SK-N-MC (cell line): ENCODE results near the gene ABL2.

Experiments used
- EZH2 ChIP-seq: fragments of 200-600 bp; sonication (generic); IDR thresholded peaks from one replicate; pipeline ENCODE4 v1.6.1; 2017; ENCODE audit warnings: antibody characterized with exemption
- FOXP2 ChIP-seq: optimal IDR thresholded peaks from 2 replicates; pipeline ENCODE3; 2011; ENCODE audit warnings: mild to moderate bottlenecking, moderate library complexity; ENCODE audit not compliant: insufficient read depth; ENCODE audit errors: extremely low read length, control extremely low read depth
- POLR2AphosphoS5 ChIP-seq: IDR thresholded peaks from 2 replicates; pipeline ENCODE4 v1.6.1; 2012; ENCODE audit warnings: mild to moderate bottlenecking, low read depth, low read length, borderline replicate concordance

GRCh38 chr1:179142889-179143299, 86.6 kb downstream of the ABL2 start:
- no peak for TF ChIP-seq POLR2AphosphoS5
- no peak for TF ChIP-seq EZH2
- TF ChIP-seq FOXP2, result no peak
